SK-N-SH (cell line): ENCODE data around the gene CDK15. TPM values are rescaled to one million over a fixed set of nuclear protein-coding genes. Genes with fewer than 3 reads are reported as not detected.

Experiments used
- CTCF ChIA-PET: fragments of 300-600, 350-600 bp; formaldehyde crosslinking; extraction: SDS; loops from one replicate; lab custom pipeline; 2021; lab: Yijun Ruan, JAX
- POLR2A ChIA-PET: fragments of 350-600 bp; sonication (Branson Sonifier 250); formaldehyde crosslinking; extraction: SDS; loops from one replicate; lab custom pipeline; 2020; ENCODE audit warnings: antibody characterized with exemption, inconsistent platforms; lab: Yijun Ruan, JAX
- DNase-seq: peaks from one replicate; pipeline ENCODE4 v3.0.0; 2012
- H2AFZ ChIP-seq: fragments of 200-600 bp; sonication (generic); 2 replicates; pipeline ENCODE4 v1.8.1; 2016; ENCODE audit warnings: antibody characterized with exemption, mild to moderate bottlenecking, low read depth
- H3F3A ChIP-seq: fragments of 200-600 bp; sonication (generic); replicated peaks from 2 replicates; pipeline ENCODE3; 2016; ENCODE audit warnings: antibody characterized with exemption, mild to moderate bottlenecking; ENCODE audit not compliant: insufficient read depth
- H3K27ac ChIP-seq, 2 experiments: fragments of 200-500 bp in 1 of 2; fragments of 200-600 bp in 1 of 2; sonication (Bioruptor generic) in 1 of 2; sonication (generic), shearing (Covaris generic) in 1 of 2; 2 replicates each; pipeline versions ENCODE4 v1.5.1 to v1.6.1; 2014 to 2016; ENCODE audit warnings: low read depth in 2 of 2, inconsistent platforms in 1 of 2, low read length in 1 of 2, mild to moderate bottlenecking in 1 of 2, mixed read lengths in 1 of 2
- H3K27me3 ChIP-seq: fragments of 200-600 bp; sonication (generic), shearing (Covaris generic); 2 replicates; pipeline ENCODE4 v1.6.1; 2016; ENCODE audit warnings: mixed run types; ENCODE audit not compliant: insufficient read depth
- H3K36me3 ChIP-seq, 2 experiments: fragments of 200-500 bp in 1 of 2; fragments of 200-600 bp in 1 of 2; sonication (Bioruptor generic) in 1 of 2; sonication (generic) in 1 of 2; replicated peaks in 1 of 2; 2 replicates each; pipeline versions ENCODE3 to v1.5.1; 2014 to 2016; ENCODE audit warnings: low read length in 1 of 2, mild to moderate bottlenecking in 1 of 2; ENCODE audit not compliant: insufficient read depth in 2 of 2, control insufficient read depth in 1 of 2
- H3K4me1 ChIP-seq, 2 experiments: fragments of 200-500 bp in 1 of 2; fragments of 200-600 bp in 1 of 2; sonication (Bioruptor generic) in 1 of 2; sonication (generic), shearing (Covaris generic) in 1 of 2; 2 replicates each; pipeline versions ENCODE4 v1.5.1 to v1.6.1; 2014 to 2016; ENCODE audit warnings: low read depth in 1 of 2, low read length in 1 of 2, mixed run types in 1 of 2; ENCODE audit not compliant: insufficient read depth in 2 of 2, control insufficient read depth in 1 of 2
- H3K4me2 ChIP-seq: fragments of 200-600 bp; sonication (generic), shearing (Covaris generic); 2 replicates; pipeline ENCODE4 v1.6.1; 2017; ENCODE audit warnings: mixed run types
- H3K4me3 ChIP-seq, 2 experiments: fragments of 200-500 bp in 1 of 2; fragments of 200-600 bp in 1 of 2; sonication (Bioruptor generic) in 1 of 2; sonication (generic), shearing (Covaris generic) in 1 of 2; 2 replicates each; pipeline versions ENCODE4 v1.5.1 to v1.8.1; 2014 to 2016; ENCODE audit warnings: low read depth in 2 of 2, inconsistent platforms in 1 of 2, low read length in 1 of 2, mild to moderate bottlenecking in 1 of 2, mixed read lengths in 1 of 2, moderate library complexity in 1 of 2
- H3K79me2 ChIP-seq: fragments of 200-600 bp; sonication (generic); 2 replicates; pipeline ENCODE4 v1.8.1; 2017; ENCODE audit warnings: mild to moderate bottlenecking; ENCODE audit not compliant: insufficient read depth
- H3K9ac ChIP-seq: fragments of 200-600 bp; sonication (generic); 2 replicates; pipeline ENCODE4 v1.6.1; 2017; ENCODE audit warnings: mixed run types
- H3K9me2 ChIP-seq: fragments of 200-600 bp; sonication (generic); 2 replicates; pipeline ENCODE4 v1.6.1; 2017; ENCODE audit warnings: mixed run types
- H3K9me3 ChIP-seq: fragments of 200-600 bp; sonication (generic); 2 replicates; pipeline ENCODE4 v1.6.1; 2017; ENCODE audit warnings: mixed run types, mild to moderate bottlenecking, moderate library complexity
- H4K20me1 ChIP-seq: fragments of 200-600 bp; sonication (generic); 2 replicates; pipeline ENCODE4 v1.6.1; 2017; ENCODE audit warnings: mild to moderate bottlenecking, mixed run types; ENCODE audit not compliant: insufficient read depth
- CHD2 ChIP-seq: fragments of 150-350 bp; IDR thresholded peaks from 2 replicates; pipeline ENCODE4 v1.6.1; 2018; ENCODE audit warnings: low read length; ENCODE audit not compliant: partially characterized antibody
- ELF1 ChIP-seq: IDR thresholded peaks from 2 replicates; pipeline ENCODE4 v1.4.0; 2012
- EP300 ChIP-seq, 2 experiments: IDR thresholded peaks; 2 replicates each; pipeline versions ENCODE4 v1.4.0 to v1.6.1; 2012; ENCODE audit warnings: borderline replicate concordance in 1 of 2, low read depth in 1 of 2, low read length in 1 of 2
- EZH2phosphoT487 ChIP-seq: fragments of 200-600 bp; sonication (generic); IDR thresholded peaks from 2 replicates; pipeline ENCODE4 v1.6.1; 2017; ENCODE audit warnings: low read depth, mixed run types, mild to moderate bottlenecking, antibody characterized with exemption, moderate library complexity, borderline replicate concordance
- FOSL2 ChIP-seq: IDR thresholded peaks from 2 replicates; pipeline ENCODE4 v1.4.0; 2012; ENCODE audit warnings: low read depth, mild to moderate bottlenecking, moderate library complexity, borderline replicate concordance
- FOXM1 ChIP-seq: IDR thresholded peaks from 2 replicates; pipeline ENCODE4 v1.4.0; 2012; ENCODE audit warnings: low read depth, mild to moderate bottlenecking
- JUND ChIP-seq: IDR thresholded peaks from 2 replicates; pipeline ENCODE4 v1.4.0; 2012
- NFIC ChIP-seq: IDR thresholded peaks from 2 replicates; pipeline ENCODE4 v1.4.0; 2012; ENCODE audit warnings: borderline replicate concordance
- NRF1 ChIP-seq: IDR thresholded peaks from 2 replicates; pipeline ENCODE4 v1.6.1; 2012; ENCODE audit warnings: low read depth, mild to moderate bottlenecking, low read length
- POLR2AphosphoS5 ChIP-seq: IDR thresholded peaks from 2 replicates; pipeline ENCODE4 v1.6.1; 2012; ENCODE audit warnings: low read depth, low read length
- RCOR1 ChIP-seq: fragments of 150-350 bp; IDR thresholded peaks from 2 replicates; pipeline ENCODE4 v1.6.1; 2017; ENCODE audit warnings: antibody characterized with exemption, low read length
- SIN3A ChIP-seq: IDR thresholded peaks from 2 replicates; pipeline ENCODE4 v1.6.1; 2012; ENCODE audit warnings: low read depth, mild to moderate bottlenecking, low read length, moderate library complexity, borderline replicate concordance
- TCF12 ChIP-seq: IDR thresholded peaks from 2 replicates; pipeline ENCODE4 v1.4.0; 2012
- WGBS: methylation state at CpG from one replicate; pipeline ENCODE4 v1.1.6; 2017; ENCODE audit warnings: low lambda C conversion rate; 5-methylcytosine and 5-hydroxymethylcytosine counted together
- polyA plus RNA-seq, 3 experiments: library from polyadenylated mRNA; depleted of rRNA; stranded (reverse); fragments of >200 nt; gene quantifications; 2 replicates each; pipeline ENCODE4 v1.2.3, GENCODE V29; 2012
- TF ChIP-seq, protein P1 (sequence below): IDR thresholded peaks from 2 replicates; pipeline ENCODE4 v1.4.0; 2012; ENCODE audit warnings: low read depth
- TF ChIP-seq, protein P2 (sequence below): fragments of 150-350 bp; IDR thresholded peaks from 2 replicates; pipeline ENCODE4 v1.6.1; 2016; ENCODE audit warnings: mild to moderate bottlenecking, low read depth, low read length
- TF ChIP-seq, protein P3 (sequence below): IDR thresholded peaks from 2 replicates; pipeline ENCODE4; 2012
- TF ChIP-seq, protein P4 (sequence below): IDR thresholded peaks from 2 replicates; pipeline ENCODE4 v1.4.0; 2012; ENCODE audit warnings: low read depth, borderline replicate concordance

Gene CDK15
- polyA plus RNA-seq, 1 of the 3 experiments (the other 2 are of a cell fraction) = 1.8 TPM

DNA sequence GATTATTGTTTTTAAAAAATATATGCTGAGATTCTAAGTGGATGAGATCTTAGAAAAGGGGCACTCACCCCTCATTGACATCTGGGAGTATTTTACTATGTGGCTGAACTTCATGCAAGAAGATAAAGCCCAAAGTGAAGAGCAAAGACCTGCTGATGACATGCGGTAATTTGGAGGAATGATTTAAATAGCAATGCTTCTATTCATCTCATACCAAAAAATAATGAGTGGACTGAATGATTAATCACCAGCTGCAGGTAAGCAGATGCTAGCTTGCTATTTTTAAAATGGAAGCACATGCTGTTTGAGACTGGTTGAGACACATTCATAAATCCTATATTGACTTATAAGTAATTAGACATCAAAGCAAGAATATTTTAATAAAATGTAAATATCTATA is 12.7 kb upstream of the CDK15 start:
- Histone ChIP-seq H3K79me2 (no peaks in the 10 kb centered on the region), H2AFZ (no peak overlapping the region), H3K9ac (no peak overlapping the region), H3K36me3 (no peaks in the 10 kb centered on the region)
- POLR2A ChIA-PET = no interaction called here
- no peak for DNase-seq
- TF ChIP-seq FOSL2 (peak; percentile 45; the same call in 1 of the 2 replicates), TCF12 (peak; percentile 81), JUND (peak; percentile 37; the same call in 1 of the 2 replicates), RCOR1 (no peak), FOXM1 (no peak), NRF1 (no peak), POLR2AphosphoS5 (no peak), ELF1 (no peak), SIN3A (no peak), NFIC (0 out of 2 replicates have a peak, but pooled peaks have one; percentile 26), EP300 (IDR thresholded peaks at IDR 0.05; ENCODE audit: borderline replicate concordance in 1 of 2, low read depth in 1 of 2, low read length in 1 of 2) (peak in 1 of 2 experiments; percentile 49; a peak in 1 of 4 replicates), EZH2phosphoT487 (no peak), CHD2 (no peak)
- TF ChIP-seq, protein P1, sequence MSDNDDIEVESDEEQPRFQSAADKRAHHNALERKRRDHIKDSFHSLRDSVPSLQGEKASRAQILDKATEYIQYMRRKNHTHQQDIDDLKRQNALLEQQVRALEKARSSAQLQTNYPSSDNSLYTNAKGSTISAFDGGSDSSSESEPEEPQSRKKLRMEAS = no peak
- TF ChIP-seq, protein P2, sequence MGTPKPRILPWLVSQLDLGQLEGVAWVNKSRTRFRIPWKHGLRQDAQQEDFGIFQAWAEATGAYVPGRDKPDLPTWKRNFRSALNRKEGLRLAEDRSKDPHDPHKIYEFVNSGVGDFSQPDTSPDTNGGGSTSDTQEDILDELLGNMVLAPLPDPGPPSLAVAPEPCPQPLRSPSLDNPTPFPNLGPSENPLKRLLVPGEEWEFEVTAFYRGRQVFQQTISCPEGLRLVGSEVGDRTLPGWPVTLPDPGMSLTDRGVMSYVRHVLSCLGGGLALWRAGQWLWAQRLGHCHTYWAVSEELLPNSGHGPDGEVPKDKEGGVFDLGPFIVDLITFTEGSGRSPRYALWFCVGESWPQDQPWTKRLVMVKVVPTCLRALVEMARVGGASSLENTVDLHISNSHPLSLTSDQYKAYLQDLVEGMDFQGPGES = no peak
- TF ChIP-seq, protein P3, sequence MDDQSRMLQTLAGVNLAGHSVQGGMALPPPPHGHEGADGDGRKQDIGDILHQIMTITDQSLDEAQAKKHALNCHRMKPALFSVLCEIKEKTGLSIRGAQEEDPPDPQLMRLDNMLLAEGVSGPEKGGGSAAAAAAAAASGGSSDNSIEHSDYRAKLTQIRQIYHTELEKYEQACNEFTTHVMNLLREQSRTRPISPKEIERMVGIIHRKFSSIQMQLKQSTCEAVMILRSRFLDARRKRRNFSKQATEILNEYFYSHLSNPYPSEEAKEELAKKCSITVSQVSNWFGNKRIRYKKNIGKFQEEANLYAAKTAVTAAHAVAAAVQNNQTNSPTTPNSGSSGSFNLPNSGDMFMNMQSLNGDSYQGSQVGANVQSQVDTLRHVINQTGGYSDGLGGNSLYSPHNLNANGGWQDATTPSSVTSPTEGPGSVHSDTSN = peak; percentile 80
- TF ChIP-seq, protein P4, sequence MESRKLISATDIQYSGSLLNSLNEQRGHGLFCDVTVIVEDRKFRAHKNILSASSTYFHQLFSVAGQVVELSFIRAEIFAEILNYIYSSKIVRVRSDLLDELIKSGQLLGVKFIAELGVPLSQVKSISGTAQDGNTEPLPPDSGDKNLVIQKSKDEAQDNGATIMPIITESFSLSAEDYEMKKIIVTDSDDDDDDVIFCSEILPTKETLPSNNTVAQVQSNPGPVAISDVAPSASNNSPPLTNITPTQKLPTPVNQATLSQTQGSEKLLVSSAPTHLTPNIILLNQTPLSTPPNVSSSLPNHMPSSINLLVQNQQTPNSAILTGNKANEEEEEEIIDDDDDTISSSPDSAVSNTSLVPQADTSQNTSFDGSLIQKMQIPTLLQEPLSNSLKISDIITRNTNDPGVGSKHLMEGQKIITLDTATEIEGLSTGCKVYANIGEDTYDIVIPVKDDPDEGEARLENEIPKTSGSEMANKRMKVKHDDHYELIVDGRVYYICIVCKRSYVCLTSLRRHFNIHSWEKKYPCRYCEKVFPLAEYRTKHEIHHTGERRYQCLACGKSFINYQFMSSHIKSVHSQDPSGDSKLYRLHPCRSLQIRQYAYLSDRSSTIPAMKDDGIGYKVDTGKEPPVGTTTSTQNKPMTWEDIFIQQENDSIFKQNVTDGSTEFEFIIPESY = no peak
- TF ChIP-seq, all 33 proteins: peak for 6
- CTCF ChIA-PET = interaction anchor here (1.3 to 1.6 kb wide), 3 partner anchors 11 to 385 kb away, joined by 4 to 8 read pairs (median 4); no protein-coding TSS in a partner anchor
- H3K9me2 ChIP-seq = no peaks in the 10 kb centered on the region
- no peak overlapping the region for H3K4me3 ChIP-seq
- H3F3A ChIP-seq = peaks cover 33% of the 10 kb centered on the region
- no peak overlapping the region for H3K4me2 ChIP-seq
- 42% methylated on average over 1 of the region's 1 CpG for WGBS
- H3K4me1 ChIP-seq = peaks cover 0 to 13% of the 10 kb centered on the region in 2 experiments; a peak in 1 of 4 replicates
- H3K9me3 ChIP-seq = no peaks in the 10 kb centered on the region
- no peaks in the 10 kb centered on the region for H4K20me1 ChIP-seq
- H3K27ac ChIP-seq = no peak overlapping the region
- no peaks in the 10 kb centered on the region for H3K27me3 ChIP-seq
